GM19324 (cell line): Measurements from ENCODE around the gene FOXC1.

Experiments used
- ATAC-seq: cut with Tn5 transposase; IDR thresholded peaks from one replicate; pipeline ENCODE4 v1.9.1; 2021; ENCODE audit warnings: mild to moderate bottlenecking, moderate library complexity; ENCODE audit not compliant: unreplicated experiment, low FRiP score

FOXC1 gene

GRCh38 chr6:1621070-1621701, 11.5 kb downstream of the FOXC1 start:
- ATAC-seq, result no peak

- no peak for ATAC-seq
These were observed 12.6 kb downstream of the FOXC1 start for GRCh38 chr6:1622220-1622850.

DNA sequence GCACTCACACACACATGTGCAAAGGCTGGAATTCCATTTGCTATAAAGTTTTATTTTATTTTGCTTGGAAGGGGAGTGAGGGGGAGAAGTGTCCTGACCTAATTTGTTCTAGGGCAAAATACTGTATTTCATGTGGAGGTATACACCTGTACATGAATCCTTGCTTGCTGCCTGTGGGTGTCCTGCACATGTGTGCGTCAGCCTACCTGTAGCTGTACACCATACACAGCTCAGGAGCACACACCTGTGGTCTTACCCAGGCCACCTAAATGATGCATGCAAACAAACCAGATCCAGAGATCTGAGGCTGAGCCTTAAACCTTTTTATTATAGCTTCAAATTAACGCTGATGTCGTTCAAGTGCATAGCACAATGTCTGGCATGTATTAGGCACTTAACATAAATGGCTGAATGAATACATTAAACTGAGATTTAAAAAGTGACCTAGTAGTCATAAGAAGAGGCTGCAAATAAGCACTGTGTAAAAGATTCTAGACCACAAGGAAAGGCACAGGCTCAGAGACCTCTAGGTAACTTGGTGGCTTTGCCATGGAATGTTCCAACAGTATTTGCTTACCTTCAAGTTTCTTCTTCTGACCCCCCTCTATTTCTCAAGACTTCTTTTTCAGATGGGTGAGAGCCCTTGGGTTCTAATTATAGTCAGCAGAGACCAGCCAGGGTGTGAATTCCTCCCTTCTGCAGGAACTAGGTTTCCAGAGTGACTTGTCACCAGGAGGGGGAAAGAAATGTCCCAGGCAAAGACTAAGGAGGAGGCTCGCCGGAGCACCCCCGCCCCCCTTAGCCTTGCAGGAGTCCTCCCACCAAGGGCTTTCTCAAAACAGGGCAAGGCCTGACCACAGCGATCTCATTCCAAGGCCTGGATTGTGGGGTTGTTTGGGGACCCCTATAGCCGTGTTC, 13.4 kb downstream of the FOXC1 start:
- no peak for ATAC-seq

DNA sequence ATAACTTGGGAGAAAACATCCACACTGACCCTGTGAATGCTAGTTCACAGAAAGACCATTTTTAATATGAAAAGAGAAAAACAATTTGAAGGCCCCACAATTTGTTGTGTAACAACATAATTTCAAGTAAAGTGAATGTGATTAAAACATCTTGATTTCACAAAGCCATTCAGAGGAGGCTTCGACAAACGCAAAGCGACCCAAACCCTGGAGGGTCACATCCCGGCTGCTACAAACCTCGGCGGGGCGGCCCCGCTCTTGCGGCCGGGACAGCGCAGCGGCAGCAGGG, 14.0 kb downstream of the FOXC1 start:
- no peak for ATAC-seq

DNA sequence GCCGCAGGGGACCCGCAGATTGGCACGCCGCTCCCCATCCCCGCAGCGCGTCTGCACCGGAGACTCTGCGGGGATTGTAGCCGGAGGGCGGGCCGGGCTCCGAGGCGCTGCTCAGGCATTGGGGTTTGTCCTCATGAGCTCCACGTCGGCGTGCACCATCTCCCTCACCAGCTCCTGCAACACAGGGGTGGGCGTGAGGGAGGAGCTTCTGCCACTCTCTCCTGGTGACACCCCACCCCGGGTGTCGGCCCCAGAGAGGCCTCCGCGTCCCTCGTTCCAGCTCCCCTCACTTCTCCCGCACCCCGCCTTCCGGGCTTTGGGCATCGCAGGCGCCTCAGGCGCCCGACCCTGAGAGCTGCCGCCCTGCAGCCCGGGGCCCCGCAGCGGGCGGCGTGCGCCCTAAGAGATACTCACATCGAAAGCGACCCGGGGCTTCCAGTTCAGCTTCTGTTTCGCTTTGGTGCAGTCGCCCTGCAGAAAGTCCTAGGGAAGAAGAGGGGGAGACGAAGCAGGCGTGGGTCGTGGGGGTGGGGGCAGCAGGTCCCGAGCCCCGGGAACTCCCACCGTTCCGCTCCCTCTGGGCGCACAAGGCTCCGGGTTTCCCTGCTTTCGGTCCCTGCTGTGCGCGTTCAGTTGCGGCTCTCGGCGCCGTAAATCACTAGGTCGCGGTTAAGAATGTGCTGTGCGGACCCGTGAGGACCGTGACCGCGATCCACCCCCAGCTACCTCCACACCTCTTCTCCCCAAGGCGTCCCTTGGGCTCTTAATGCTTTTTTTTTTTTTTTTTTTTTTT, 14.5 kb downstream of the FOXC1 start:
- ATAC-seq, result no peak

GRCh38 chr6:1624851-1625781, 15.4 kb downstream of the FOXC1 start:
- ATAC-seq, result no peak

DNA sequence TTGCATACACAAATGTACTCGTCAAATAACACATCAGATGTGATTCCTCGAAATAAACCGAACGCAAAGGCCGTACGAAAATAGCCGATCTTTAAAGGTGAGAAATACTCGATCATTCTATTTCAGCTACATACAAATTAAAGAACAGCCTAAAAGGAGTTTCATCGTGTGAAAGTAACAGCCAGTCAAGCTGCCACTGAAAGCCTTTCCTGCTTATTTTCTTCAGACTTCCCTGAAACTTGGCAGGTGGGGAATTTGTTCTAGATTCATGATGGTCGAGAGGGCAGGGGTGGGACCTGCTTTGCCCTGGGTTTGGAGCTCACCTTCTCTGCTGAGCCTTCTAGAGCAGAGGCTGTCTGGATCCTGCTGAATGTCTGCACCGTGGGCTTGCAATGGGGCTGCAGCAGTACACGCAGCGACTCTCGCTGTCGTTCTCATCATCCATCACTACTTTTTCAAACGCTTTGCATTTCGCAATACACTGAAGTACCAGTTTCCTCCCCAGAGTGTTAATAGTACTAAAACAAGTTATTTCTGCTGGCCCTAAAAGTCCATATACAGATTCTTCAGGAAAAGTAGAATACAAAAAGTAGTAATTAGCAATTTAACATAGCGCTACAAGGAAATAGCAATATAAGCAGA, 16.2 kb downstream of the FOXC1 start:
- ATAC-seq, result no peak

DNA sequence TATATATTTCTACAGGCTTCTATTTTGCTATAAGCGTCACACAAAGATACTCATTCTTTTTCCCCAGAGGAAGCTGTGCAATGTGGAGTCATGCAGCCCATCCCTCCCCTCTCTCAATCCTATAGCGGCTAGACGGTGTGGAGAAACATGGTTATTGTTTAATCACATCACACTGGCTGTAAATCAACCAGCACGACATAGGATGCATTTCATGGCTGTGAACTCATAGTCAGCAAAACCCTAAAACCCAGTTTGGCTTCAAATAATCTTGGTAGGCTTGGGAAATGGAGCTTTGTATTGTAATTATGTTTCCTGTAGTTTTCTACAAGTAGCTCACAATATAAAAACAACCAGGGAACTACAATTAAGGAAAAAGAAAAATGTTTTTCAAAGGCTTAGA, 16.8 kb downstream of the FOXC1 start:
- no peak for ATAC-seq

DNA sequence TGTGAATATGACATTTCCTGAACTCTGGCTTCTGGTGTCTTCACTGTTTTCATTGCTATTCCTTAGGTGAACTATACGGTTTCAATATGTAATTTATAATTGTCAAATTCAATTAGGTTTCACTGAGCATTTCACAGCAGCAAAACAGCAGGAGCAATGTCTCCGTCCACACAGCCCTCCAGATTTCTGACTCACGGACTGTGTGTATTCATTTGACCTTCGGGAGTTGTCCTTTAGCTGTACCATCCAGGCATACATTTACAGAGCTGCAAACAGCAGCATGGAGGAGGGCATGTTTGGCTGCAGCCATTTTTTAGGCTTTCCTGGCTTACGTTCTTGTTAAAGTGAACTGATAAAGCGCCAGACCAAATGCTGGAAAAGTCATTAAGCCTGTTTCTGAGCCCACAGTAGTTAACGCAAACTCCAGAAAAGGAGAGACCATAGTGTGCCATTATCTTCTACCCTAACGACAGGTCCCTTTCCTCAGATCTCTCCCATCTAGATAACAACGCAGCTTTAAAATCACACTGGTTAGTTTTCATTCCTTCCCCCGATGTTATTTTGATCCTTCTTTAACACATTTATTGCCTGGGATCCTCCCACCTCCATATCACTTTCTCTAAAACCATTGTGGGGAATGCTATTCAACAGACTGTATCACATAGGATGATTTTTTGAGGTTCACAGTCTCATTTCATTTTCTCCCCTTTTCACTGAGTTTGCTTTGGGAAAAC, 18.3 kb downstream of the FOXC1 start:
- ATAC-seq, result no peak

GRCh38 chr6:1629316-1629715, 19.6 kb downstream of the FOXC1 start:
- no peak for ATAC-seq

DNA sequence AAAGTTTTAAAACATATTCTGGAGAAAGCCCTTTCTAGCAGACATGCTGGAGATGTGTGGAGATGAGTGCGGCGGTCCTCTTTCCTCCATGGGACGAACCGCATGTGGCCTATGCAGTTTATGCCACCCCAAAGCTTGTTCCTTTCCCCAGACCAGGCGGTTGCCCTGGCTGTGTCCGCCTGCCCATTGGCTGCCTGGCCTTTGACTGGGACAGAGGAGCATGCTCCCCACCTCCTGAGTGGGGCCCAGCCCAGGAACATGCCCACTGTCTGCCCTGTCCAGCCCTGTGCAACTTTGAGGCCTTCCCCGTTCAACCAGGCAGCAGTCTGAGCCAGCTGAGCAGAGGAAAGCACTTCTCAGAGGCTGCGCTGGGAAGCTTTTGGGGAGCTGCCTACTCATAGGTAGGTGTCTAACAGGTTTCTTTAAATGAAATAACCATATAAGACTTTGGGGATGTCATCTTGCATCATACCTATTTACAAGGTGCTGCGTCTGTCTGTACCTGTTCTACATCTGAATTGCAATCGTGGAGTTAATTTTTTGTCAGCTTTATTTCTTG, 20.6 kb downstream of the FOXC1 start:
- ATAC-seq, result no peak

DNA sequence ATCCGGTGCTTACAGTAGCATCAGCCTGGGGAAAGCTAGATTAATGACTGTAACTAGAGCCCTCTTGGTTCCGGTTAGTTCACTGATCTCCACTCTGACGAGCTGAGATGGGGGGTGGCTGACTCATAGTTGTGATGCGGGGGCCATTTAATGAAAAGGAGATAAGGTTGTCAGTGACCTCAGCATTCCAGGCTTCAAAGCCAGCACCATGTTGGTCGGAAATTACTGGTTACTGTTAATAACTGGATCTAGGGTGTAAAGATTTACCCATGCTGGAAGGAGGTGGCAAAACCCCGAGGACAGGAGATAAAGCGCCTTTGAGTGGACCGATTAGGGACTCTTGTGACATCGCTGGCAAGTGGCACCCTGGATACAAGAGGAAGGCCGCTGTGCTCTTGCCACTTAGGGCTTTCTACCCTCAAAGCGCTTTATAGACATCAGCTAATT, 21.1 kb downstream of the FOXC1 start:
- ATAC-seq, result no peak

DNA sequence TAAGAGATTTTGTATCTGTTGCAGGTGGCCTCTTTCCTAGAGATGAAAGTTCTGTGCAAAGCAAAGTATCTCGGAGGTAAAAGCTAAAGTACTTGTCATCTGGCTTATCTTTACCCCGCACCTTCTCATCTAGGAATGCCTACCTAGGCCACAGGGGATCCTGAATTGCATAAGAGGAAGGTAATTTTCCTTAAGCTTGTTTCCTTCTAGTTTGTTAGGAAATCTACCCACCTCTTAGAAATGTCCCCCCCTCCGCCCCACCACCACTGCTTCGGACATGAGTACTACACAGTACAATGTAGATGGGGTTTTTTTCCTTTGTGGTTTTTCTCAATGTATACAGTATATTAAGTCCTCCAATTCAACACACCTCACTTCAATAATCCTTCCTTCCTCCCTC, 21.5 kb downstream of the FOXC1 start:
- ATAC-seq, result no peak

DNA sequence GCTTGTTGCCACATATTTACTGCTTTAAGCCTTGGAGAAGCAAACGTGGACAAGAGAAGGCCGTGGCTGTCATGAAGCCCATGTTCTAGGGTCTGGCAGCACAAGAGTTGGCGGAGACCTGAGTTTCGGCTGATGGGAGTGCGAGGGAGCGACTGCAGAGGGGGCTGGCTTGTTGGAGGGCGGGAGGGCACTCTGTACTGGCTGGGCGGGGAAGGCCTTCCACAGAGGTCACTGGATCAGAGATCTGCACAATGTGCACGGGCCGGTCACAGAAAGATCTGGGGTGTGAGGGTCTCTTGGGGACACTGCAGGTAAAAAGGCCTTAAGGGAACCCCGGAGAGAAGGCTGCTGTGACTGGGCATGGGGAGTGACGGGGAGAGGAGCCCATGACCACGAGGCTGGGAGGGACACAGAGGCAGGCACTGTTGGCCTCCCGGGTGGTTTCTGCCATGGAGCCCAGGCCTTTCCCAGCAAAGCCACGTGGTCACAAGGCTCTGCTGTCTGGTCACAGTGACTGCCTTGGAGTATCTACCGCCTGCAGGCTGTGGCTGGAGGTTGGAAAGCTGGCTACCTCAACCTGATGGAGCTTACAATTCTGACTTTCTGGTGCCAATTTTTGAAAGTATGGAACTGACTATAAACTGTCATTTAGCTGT, 23.8 kb downstream of the FOXC1 start:
- ATAC-seq, result no peak

DNA sequence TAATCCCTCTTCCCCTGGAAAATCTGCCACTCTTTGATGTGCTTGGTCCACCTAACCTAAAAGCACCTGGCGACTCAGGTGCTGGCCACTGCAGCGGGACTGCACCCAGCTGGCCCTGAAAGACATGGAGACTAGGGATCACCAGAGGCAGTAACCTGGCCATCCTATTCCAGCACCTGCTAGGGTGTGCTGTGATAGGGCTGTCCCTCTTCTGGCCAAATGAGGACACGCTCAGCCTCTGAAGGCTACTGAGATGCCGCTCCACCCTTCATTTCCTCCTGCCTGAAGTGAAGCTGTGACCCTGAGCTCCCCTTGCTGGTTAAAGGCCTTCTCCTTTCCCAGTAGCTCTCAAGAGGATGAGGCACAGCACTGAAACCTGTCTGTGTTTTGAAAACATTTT, 24.4 kb downstream of the FOXC1 start:
- ATAC-seq, result no peak

DNA sequence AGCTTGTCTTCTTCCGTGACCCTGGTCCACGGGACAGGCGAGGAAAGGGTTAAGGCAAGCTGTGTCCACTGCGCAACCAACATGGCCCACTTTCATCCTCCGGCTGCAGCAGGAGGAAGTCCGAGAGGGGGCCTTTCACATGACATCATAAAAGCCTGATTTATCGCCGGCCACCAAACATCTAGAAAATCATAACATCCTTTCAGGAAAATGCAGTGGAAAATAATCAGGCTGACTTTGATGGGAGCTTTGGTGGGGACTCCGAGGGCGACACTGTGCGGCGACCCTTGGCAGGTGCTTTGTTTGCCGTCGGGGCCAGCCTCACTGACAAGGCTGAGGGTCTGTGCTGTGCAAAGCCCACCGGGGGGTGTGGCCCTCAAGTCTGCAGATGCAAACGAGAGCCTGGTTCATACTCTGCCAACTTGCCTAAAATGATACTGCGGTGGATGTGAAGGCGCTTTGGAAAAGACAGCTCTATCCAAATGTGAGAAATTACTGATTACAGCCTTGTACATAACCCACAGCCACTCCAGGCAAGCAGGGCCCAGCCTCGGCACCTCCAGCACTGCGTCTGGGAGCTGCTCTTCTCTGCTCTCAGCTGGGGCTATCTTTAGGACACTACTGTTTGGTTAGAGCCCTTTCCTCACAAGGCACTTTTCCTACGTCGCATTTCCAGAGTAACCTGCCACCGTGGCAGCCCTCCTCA, 25.7 kb downstream of the FOXC1 start:
- no peak for ATAC-seq

- ATAC-seq, result no peak
These were observed 26.6 kb downstream of the FOXC1 start for GRCh38 chr6:1636272-1636825.
